ENCODE measurements around the gene HMG20B.

HMG20B gene

DNA sequence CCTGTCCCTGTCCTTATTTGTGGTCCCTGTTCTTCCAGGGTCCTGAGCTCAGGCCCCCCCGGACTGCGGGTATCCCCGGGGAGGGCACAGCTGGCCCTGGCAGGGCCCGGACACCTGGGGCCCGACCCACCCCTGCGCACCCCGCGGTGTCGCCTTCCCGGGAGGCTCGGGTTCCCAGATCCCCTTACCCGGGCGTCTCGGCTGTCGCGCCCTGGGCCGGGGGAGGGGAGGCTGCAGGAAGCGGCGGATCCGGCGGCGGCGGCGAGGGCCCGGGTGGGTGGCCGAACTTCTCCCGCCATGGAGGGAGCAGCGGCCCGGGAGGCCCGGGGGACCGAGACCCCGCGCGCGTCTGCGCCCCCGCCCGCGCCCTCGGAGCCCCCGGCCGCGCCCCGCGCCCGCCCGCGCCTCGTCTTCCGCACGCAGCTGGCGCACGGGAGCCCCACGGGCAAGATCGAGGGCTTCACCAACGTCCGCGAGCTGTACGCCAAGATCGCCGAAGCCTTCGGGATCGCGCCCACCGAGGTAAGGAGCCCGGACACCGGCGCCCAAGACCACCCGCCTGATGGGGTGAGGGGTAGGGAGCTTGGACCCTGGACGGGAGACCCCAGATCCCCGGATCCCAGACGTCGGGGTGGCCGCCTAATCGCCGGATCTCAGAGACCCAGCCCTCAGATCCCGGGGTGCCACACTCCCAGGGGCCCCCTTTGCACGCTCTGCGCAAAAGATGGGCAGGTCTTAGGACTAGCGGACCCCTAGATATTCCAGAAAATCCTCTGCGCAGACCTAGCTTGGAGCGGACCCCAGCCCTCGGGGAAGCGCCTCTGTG lies 12.8 kb downstream of the HMG20B start, which contains the start of gene GIPC3:
Gene GIPC3, plus strand, starts transcription at position 178 of the 826 bp plus-strand sequence. Its CDS starts 120 bp downstream, at position 298.
- no peak for DNase-seq

DNA sequence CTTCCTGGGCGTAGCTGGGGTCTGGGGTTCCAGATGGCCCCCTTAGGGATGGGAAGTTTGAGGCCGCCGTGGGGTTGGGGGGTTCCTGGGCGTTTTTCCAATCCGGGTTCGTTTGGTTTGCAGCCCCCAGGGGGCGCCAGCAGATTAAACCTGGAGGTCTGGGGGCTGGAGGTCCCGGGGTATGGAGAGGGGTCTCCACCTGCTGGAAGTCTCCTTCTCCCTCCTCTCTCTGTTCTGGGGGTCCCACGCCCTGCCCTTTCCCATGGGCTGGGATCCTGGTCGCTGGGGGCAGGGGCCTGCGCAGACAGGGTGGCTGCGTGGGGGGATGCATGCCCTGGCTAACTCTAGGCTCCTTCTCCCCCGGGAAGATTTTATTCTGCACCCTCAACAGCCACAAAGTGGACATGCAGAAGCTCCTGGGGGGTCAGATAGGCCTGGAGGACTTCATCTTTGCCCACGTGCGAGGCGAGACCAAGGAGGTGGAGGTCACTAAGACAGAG lies 13.4 kb downstream of the HMG20B start:
- no peak for DNase-seq

DNA sequence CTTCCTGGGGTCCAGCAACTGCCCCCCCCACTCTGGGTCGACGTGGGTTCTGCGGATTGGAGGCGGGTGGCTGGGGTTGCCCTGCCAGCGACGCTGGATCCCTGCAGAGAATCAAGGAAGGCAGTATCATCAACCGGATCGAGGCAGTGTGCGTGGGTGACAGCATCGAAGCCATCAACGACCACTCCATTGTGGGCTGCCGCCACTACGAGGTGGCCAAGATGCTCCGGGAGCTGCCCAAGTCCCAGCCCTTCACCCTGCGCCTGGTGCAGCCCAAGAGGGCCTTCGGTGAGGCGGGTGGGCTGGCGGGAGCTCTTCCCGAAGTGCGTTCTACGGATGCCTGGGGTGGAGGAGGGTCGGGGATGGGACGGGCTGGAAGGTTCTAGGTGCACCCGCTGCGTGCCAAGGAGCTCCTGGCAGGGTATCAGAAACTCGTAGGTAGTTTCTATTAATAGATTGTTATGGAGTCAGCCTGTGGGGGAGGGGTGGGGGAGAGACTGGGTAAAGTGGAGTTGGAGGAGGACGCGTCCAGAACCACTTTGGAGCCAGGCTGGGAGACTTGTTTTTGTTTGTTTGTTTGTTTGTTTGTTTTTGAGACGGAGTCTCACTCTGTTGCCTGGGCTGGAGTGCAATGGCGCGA lies 14.1 kb downstream of the HMG20B start:
- DNase-seq = no peak

DNA sequence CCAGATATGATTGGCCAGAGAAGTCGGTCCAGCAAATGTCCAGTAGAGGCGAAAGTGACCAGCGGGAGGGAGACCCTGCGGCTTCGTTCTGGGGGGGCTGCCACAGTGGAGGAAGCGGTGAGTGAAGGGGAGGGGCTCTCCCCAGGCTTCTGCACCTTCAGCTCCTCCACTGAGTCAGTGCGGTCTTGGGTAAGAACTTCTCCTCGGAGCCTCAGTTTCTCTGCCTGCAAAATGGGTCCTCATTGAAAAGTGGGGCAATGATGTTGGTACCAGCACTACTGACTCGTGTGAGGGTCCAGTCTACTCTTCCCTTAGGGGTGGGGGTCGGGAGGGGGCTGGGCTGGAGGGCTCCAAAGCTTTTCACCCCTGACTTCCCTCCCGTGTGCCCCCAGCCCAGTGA lies 16.7 kb downstream of the HMG20B start:
- DNase-seq = no peak

DNA sequence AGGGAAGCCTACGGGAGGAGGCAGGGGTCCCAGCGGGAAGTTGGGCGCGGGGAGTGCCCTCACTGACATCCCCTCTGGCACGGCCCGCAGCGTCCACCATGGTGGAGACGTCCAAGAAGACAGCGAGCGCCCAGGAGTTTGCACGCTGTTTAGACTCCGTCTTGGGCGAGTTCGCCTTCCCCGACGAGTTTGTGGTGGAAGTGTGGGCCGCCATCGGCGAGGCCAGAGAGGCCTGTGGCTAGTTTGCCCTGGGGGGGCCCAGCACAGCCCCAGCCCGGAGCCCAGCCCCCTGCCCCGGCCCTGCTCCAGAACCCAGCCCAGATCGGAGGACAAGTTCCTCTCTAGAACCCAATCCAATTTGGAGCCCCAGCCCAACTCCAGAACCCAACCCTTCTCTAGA lies 17.2 kb downstream of the HMG20B start:
- DNase-seq = no peak

DNA sequence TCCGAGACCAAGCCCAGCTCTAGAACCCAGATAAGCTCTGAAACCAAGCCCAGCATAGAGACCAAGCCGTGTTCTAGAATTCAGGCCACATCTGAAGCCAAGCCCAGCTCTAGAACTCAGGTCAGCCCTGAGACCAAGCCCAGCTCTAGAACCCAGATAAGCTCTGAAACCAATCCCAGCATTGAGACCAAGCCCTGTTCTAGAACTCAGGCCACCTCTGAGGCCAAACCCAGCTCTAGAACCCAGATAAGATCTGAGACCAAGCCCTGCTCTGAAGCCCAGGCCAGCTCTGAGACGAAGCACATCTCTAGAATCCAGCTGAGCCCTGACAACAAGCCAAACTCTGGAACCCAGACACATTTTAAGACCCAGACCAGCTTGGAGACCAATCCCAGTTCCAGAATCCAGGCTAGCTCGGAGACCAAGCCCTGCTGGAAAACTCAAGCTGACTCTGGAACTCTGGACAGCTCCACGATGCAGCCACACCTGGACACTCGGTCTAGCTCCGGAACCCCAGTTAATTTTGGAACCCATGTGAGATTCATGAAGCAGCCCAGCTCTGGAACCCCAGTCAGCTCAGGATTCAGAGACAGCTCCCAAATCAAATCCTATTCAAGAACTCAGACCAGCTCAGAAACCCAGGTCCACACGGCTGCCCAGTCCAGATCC lies 18.4 kb downstream of the HMG20B start:
- no peak for DNase-seq

DNA sequence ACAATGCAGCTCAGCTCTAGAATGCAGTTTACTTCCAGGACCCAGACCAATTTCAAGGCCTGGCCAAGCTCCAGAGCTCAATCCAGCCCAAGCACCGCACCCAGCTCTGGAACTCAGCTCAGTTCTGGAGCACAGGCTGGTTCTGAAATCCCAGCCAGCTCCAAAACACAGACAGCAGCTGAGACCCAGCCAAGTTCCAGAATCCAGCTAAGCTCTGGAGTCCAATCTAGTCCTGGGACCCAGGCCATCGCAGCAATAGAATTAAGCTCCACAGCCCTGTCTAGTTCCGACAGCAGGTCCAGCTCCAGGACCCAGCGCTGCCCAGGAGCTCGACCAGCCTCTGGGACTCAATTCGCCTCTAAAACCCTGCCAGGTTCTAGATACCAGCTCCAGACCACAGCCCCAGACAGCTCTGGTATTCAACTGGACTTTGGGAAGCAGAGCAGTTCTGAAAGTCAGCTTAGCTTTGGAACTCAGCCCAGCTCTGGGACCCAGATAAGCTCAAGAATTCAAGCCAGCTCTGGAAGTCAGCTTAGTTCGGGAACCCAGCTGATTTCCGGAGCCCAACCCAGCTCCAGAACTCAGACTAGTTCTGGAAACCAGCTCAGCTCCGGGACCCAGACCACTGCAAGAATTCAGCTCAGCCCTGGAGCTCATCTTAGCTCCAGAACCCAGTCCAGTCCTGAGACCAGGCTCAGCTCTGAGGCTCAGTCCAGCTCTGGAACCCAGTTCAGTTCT lies 19.3 kb downstream of the HMG20B start:
- no peak for DNase-seq

DNA sequence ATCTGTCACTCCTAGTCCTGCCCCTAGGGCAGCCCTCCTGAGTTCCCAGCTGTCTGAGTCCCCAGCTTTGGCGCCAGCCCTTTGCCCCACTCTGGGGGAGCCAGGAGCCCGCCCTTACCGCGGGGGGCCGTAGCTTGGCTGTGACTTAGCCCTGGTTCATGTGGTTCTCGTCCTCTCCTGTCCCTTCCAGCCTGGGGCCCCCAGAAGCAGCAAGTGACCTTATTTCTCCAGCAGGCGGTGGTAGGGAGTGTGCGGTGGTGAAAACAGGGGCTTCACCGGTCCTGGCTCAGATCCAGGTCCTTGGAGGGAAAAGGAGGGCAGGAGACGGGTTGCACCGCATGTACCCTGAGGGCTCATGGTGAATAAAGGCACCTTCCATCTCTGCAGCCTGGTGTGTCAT lies 20.4 kb downstream of the HMG20B start:
- DNase-seq = no peak

DNA sequence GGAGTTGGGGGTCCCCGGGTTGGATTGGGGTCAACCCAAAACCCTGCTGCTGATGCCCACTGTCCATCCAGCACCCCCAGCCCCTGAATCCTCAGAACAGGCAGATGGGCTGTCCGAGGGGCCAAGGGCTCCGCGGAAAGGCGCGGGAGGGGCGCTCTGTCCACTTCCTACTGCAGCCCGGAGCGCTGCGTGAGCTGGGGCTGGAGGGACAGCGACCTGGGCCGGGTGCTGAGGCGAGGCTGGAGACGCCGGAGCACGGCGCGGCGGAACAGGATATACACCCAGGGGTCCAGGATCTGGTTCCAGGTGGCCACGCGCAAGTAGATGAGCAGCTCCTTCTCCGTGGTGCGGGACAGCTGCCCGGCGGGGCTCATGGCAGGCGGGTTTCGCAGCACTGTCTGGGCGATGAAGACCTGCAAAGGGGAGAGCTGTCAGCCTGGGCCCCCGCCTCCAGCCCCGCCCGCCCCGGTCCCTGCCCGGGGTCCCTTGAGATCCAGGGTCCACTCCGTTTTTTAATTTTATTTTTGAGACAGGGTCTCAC lies 22.8 kb downstream of the HMG20B start:
- no peak for DNase-seq

DNA sequence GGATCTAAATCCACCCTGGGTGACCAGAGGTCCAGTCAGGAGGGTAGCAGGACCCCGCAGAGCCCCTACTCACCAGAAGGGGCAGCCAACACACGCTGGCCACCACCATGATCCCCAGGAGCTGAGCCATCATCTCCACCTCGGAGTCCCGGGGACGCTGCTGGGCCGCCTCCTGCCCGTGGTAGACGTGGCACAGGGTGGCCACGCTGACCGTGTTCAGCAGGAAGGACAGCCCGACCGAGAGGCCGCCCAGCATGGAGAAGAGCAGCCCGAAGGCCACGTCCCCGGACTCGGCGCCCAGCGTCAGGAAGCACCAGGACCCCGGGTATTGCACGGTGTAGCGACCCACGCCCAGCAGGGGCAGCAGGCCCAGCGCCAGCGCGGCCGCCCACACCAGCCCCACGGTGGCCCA lies 27.0 kb downstream of the HMG20B start:
- no peak for DNase-seq

DNA sequence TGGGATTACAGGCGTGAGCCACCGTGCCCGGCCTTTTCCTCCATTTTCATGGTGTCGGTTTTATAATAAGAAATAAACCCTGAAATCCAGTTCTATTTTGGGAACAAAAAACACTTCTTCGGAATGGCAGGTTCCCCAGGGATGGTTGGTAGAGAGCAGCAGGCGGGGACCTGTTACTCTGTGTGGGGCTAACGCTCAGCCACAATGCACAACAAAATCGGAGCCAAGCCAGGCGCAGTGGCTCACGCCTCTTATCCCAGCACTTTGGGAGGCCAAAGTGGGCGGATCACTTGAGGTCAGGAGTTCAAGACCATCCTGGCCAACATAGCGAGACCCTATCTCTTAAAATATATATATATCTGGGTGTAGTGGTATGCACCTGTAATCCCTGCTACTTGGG lies 28.3 kb downstream of the HMG20B start:
- DNase-seq = no peak

DNA sequence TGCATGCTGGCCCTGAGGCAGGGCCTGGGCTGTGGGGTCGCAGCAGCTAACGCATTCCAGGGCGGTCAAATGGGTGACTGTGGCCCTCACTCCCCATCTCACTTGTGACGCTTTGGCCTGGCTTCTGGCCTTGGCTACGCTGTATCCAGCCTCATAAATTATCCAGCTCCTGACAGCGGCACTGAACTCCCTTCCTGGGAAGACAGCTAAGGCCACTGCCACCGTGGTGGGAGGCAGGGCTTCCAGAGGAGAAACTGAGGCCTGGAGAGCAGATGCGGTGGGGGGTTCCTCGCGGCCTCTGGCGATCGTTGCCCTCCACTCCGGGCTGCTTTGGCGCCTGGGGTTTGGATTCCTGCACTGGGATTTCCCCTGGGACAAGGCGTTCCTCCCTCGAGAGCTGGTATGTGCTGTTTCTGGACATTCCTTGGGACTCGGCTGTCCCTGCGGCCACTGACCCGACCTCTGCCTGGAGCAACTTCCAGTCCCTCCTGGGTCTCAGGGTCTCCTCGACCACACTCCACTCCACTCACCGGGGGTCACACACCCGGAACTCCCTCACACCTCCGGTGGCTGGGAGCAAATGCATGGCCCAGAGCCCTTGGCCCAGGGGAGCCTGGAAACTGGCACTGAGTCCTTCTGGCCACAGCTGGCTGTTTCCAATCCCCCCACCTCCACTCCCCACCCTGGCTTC lies 30.5 kb downstream of the HMG20B start:
- DNase-seq = no peak

DNA sequence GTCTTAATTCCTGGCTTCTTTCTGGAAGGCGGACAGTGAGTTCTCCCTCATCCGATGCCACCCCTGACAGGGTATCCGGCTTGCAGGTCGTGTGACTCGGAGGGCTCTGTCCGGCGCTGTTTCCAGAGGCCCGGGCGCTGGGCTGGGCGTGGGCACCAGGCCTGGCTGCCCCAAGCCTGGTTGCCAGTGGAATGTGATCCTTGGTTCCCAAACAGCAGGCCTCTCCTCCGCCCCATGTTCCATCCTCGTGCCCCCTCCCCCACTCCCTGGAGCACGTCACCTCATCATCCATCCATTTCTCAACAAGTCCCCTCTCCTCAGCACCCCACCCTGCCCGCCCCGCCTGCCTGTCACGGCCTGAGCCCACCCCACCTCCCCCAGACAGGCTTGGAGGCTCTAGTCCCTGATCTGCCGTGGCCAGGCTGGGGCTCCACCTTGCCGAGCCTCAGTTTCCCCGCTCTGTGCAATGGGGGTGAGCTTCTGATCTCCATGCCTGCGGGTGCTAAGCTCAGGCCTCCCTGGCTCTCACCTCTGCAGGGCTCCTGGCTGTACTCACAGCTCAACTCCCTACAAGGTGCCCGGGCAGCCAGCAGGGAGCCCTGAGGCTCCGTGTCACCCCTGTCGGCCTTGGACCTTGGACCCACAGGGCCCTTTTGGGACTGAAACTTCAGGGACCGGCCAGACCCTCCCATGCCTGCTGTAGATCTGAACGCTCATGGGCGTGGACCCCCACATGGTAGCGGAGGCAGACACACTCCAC lies 31.7 kb downstream of the HMG20B start:
- no peak for DNase-seq

DNA sequence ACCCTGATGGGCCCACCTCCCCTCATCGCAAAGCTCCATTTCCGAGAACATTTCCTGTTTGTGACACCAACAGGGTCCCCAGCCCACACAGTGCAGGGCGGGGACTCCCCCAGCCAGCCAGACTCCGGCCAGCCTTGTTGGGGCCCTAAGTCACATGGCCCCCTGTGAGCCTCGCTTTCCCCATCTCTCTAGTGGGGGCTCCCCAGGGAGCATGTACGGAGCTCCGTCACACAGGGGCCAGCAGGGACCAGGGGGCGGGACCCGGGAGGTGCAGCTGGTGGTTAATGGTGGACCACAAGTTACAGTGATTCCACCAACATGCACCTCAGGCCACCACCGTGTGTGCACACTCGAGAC lies 32.2 kb downstream of the HMG20B start:
- no peak for DNase-seq

DNA sequence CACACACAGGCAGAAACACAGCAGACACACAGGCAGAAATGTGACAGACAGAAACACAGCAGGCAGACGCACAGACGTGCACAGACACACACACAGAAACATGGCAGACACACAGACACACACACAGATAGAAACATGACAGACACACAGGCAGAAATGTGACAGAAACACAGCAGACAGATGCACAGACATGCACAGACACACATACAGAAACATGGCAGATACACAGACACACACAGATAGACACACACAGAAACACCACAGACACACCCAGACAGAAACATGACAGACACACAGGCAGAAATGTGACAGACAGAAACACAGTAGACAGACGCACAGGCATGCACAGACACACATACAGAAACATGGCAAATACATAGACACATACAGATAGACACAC lies 32.6 kb downstream of the HMG20B start:
- no peak for DNase-seq

DNA sequence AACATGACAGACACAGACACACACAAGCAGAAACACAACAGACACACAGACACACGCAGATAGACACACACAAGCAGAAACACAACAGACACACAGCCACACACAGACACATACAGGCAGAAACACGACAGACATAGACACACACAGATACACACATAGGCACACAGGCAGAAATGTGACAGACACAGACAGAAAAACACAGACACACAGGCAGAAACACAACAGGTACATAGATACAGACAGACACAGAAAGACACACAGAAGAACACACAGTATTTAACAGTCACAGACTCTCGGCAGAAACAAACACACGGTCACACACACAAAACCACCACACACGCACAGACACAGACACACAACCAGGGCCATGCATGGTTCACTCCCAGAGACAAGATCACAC lies 33.0 kb downstream of the HMG20B start:
- no peak for DNase-seq

DNA sequence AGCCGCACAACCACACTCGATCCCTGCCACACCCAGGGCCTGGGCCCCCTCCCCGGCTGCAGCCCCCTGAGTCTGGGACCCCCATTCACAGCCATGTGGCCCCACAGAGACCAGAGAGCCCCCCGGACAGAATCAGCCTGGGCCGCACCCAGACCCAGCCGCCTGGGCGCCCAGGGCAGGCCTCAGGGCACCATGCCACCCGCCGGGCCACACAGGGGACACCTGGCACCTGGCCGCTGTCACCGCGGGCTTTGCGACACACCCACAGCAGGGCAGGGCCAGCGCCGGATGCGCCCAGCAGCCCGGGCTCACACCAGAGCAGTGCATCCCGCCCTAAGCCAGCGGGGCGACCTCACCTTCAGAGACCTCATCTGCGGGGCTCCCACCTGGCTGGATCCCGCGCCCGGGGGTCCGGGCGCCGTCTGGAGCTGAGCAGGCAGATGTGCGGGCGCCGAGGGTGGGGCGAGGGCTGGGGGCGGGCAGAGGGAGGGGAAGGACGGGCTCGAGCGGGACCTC lies 33.5 kb downstream of the HMG20B start:
- DNase-seq = no peak

DNA sequence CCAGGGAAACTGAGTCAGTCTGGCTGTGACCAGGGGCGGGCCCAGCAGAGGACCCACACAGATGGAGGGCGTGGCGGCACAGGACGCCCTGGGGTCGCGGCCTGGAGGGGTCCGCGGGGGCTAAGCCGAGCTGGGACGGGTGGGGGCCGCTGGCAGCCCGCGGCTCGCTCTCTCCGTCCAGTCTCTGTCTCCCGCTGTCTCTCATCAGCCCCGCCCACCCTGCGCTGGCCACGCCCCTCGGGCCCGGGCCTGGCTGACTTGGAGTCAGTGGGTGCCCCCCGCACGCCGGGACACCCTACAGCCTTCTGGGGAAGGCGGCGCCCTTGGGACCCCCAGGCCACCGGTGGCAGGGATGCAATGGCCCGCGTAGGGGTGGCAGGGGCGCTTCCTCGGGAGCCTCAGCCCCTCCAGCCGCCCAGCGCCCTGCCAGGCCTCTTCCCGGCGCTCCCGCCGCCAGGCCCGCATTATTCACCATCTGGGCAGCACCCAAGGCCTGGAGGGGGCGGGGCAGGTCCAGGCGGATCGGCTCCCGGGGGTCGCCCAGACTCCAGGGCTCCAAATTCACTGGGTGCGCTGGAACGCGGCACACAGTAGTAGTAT lies 34.0 kb downstream of the HMG20B start, which contains the start of gene TBXA2R:
Gene TBXA2R, minus strand, starts transcription at position 186 of the 600 bp plus-strand sequence. CDS start 6,241 bp downstream, outside the sequence.
- DNase-seq = no peak

DNA sequence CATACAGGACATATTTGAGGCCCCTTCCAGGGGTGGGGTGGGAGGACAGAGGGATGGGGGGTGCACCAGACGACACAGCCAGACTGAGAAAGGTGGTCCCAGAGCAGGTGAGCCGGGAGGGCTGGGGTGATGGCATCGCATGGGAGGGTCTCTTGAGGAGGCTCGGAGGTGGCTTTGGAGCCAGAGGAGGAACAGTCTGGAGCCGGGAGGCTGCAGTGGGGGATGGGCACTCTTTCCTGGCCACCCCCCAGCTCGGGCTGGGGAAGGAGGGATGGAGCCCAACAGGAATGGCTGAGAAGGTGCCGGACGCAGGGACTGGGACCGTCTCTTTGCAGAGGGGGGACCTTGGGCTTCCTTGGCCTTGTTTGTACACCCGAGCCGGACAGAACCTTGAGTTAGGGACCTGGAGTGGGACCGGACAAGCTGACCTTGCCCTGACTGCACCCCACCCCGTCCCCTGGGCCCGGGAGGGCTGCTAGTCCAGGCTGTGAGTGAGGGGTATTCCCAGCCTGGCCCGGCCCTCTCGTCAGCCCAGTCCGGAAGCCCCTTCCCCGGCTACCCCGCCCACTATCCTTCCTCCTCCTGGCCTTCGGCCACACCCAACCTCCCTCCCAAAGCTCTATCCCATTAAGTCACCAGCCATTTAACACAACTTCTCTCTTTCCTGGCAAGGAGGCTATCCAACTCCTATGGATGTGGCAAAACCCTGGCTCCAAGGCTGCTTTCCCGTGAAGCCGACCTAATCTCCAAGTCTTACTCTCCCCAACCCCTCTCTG lies 34.7 kb downstream of the HMG20B start:
- DNase-seq = no peak
